WTC11 (cell line): ENCODE results near the gene KRT23. TPM values are rescaled to one million over a fixed set of nuclear protein-coding genes. Genes with fewer than 3 reads are reported as not detected.

Experiments
- ATAC-seq: fragments of 200-7000 bp; cut with Tn5 transposase; 2 replicates; pipeline ENCODE4 v1.10.0; 2021; ENCODE audit warnings: mild to moderate bottlenecking, moderate library complexity
- CTCF ChIA-PET: fragments of 300-600 bp; sonication (Branson Sonifier 250); formaldehyde crosslinking; loops from one replicate; lab custom pipeline; 2021; ENCODE audit warnings: antibody characterized with exemption; lab: Charles Lee
- POLR2A ChIA-PET: fragments of 350-600 bp; sonication (Branson Sonifier 250); formaldehyde crosslinking; loops from one replicate; lab custom pipeline; 2021; ENCODE audit warnings: antibody characterized with exemption; lab: Charles Lee
- DNase-seq: peaks from one replicate; pipeline ENCODE4 v3.0.0; 2021; ENCODE audit warnings: low spot score
- H3K27ac Mint-ChIP-seq: 2 replicates; pipeline ENCODE4 v1.8.0; 2021; ENCODE audit warnings: mixed read lengths
- H3K27me3 Mint-ChIP-seq: 2 replicates; pipeline ENCODE4 v1.8.0; 2021; ENCODE audit warnings: low read depth, mild to moderate bottlenecking, moderate library complexity, mixed read lengths
- H3K36me3 Mint-ChIP-seq: 2 replicates; pipeline ENCODE4 v1.8.0; 2021; ENCODE audit warnings: mixed read lengths
- H3K4me1 Mint-ChIP-seq: 2 replicates; pipeline ENCODE4 v1.8.0; 2022; ENCODE audit warnings: mixed read lengths
- H3K4me3 Mint-ChIP-seq: 2 replicates; pipeline ENCODE4 v1.8.0; 2021; ENCODE audit warnings: mild to moderate bottlenecking, moderate library complexity, mixed read lengths
- H3K9me3 Mint-ChIP-seq: 2 replicates; pipeline ENCODE4 v1.8.0; 2021; ENCODE audit warnings: mixed read lengths
- ESRRA ChIP-seq: sonication (generic); formaldehyde crosslinking; IDR thresholded peaks from 2 replicates; pipeline ENCODE4 v1.8.1; 2022; ENCODE audit warnings: mild to moderate bottlenecking, missing genetic modification reagents, borderline replicate concordance
- FOXP1 ChIP-seq: sonication (generic); formaldehyde crosslinking; IDR thresholded peaks from 2 replicates; pipeline ENCODE4 v1.8.0; 2022; ENCODE audit warnings: missing genetic modification reagents, mild to moderate bottlenecking, moderate library complexity, borderline replicate concordance
- GRHL2 ChIP-seq: fragments of 250-450 bp; sonication (Bioruptor Pico); IDR thresholded peaks from 2 replicates; pipeline ENCODE4 v1.8.0; 2022; ENCODE audit warnings: mild to moderate bottlenecking, moderate library complexity; ENCODE audit not compliant: insufficient replicate concordance, severe bottlenecking
- HMGA2 ChIP-seq: fragments of 250-450 bp; sonication (Bioruptor Pico); IDR thresholded peaks from 2 replicates; pipeline ENCODE4 v1.4.0; 2021; ENCODE audit warnings: mild to moderate bottlenecking, moderate library complexity
- HMGXB4 ChIP-seq: sonication (generic); formaldehyde crosslinking; IDR thresholded peaks from 2 replicates; pipeline ENCODE4 v1.8.1; 2023; ENCODE audit warnings: mild to moderate bottlenecking, moderate library complexity, missing genetic modification reagents
- NFATC4 ChIP-seq: fragments of 250-450 bp; sonication (Bioruptor Pico); IDR thresholded peaks from 2 replicates; pipeline ENCODE4 v1.9.0; 2021; ENCODE audit warnings: mild to moderate bottlenecking
- NFE2L1 ChIP-seq: sonication (generic); formaldehyde crosslinking; IDR thresholded peaks from 2 replicates; pipeline ENCODE4 v1.8.1; 2023; ENCODE audit warnings: missing genetic modification reagents
- NFYB ChIP-seq: sonication (generic); formaldehyde crosslinking; conservative IDR thresholded peaks from 2 replicates; pipeline ENCODE4 v1.8.0; 2022; ENCODE audit warnings: low read depth, missing genetic modification reagents
- PRRX2 ChIP-seq: fragments of 250-450 bp; sonication (Bioruptor Pico); IDR thresholded peaks from 2 replicates; pipeline ENCODE4 v1.8.0; 2021; ENCODE audit warnings: mild to moderate bottlenecking
- RELA ChIP-seq: sonication (generic); formaldehyde crosslinking; IDR thresholded peaks from 2 replicates; pipeline ENCODE4 v1.8.1; 2022; ENCODE audit warnings: missing genetic modification reagents, mild to moderate bottlenecking, borderline replicate concordance
- RORB ChIP-seq: fragments of 250-450 bp; sonication (Bioruptor Pico); IDR thresholded peaks from 2 replicates; pipeline ENCODE4 v1.9.0; 2021; ENCODE audit warnings: mild to moderate bottlenecking
- SMAD4 ChIP-seq: sonication (generic); formaldehyde crosslinking; IDR thresholded peaks from 2 replicates; pipeline ENCODE4 v1.8.0; 2022; ENCODE audit warnings: mild to moderate bottlenecking, missing genetic modification reagents
- SP1 ChIP-seq: sonication (generic); formaldehyde crosslinking; conservative IDR thresholded peaks from 2 replicates; pipeline ENCODE4 v1.8.1; 2022; ENCODE audit warnings: missing genetic modification reagents
- STAT6 ChIP-seq: sonication (generic); formaldehyde crosslinking; conservative IDR thresholded peaks from 2 replicates; pipeline ENCODE4 v1.8.1; 2023; ENCODE audit warnings: mild to moderate bottlenecking, low read depth, missing genetic modification reagents, moderate library complexity
- USF1 ChIP-seq: sonication (generic); formaldehyde crosslinking; IDR thresholded peaks from 2 replicates; pipeline ENCODE4 v1.8.0; 2022; ENCODE audit warnings: mild to moderate bottlenecking, missing genetic modification reagents
- ZNF121 ChIP-seq: sonication (generic); formaldehyde crosslinking; IDR thresholded peaks from 2 replicates; pipeline ENCODE4 v1.8.0; 2023; ENCODE audit warnings: missing genetic modification reagents
- ZNF232 ChIP-seq: sonication (generic); formaldehyde crosslinking; IDR thresholded peaks from 2 replicates; pipeline ENCODE4 v1.8.0; 2022; ENCODE audit warnings: mild to moderate bottlenecking, missing genetic modification reagents
- ZNF263 ChIP-seq: sonication (generic); formaldehyde crosslinking; IDR thresholded peaks from 2 replicates; pipeline ENCODE4 v1.8.1; 2022; ENCODE audit warnings: low read depth, mild to moderate bottlenecking, moderate library complexity, missing genetic modification reagents
- ZNF425 ChIP-seq: fragments of 250-450 bp; sonication (Bioruptor Pico); conservative IDR thresholded peaks from 2 replicates; pipeline ENCODE4 v1.9.0; 2021; ENCODE audit warnings: mild to moderate bottlenecking
- total RNA-seq: library from RNA; stranded (reverse); gene quantifications from 3 replicates; pipeline ENCODE4 v1.2.3, GENCODE V29; 2021
- TF ChIP-seq, protein P1 (sequence below): fragments of 250-450 bp; sonication (Bioruptor Pico); IDR thresholded peaks from 2 replicates; pipeline ENCODE4 v1.8.0; 2021; ENCODE audit warnings: mild to moderate bottlenecking
- TF ChIP-seq, protein P2 (sequence below): sonication (generic); formaldehyde crosslinking; IDR thresholded peaks from 2 replicates; pipeline ENCODE4 v1.8.1; 2023; ENCODE audit warnings: mild to moderate bottlenecking, missing genetic modification reagents
- TF ChIP-seq, protein P3 (sequence below): sonication (generic); formaldehyde crosslinking; IDR thresholded peaks from 2 replicates; pipeline ENCODE4 v1.8.1; 2023; ENCODE audit warnings: mild to moderate bottlenecking, missing genetic modification reagents, moderate library complexity
- TF ChIP-seq, protein P4 (sequence below): sonication (generic); formaldehyde crosslinking; IDR thresholded peaks from 2 replicates; pipeline ENCODE4 v1.8.1; 2023; ENCODE audit warnings: mild to moderate bottlenecking, missing genetic modification reagents, moderate library complexity

The KRT23 gene
- total RNA-seq, 1 experiment from 2014 or later = not detected

- TF ChIP-seq STAT6 (CRISPR knock-in tag) (no peak), USF1 (CRISPR knock-in tag) (no peak), HMGXB4 (CRISPR knock-in tag) (no peak), RORB (no peak), ZNF425 (CRISPR knock-in tag) (no peak), SMAD4 (CRISPR knock-in tag) (no peak)
These were observed 36.6 kb downstream of the KRT23 start (continued) for GRCh38 chr17:40900809-40901356.

DNA sequence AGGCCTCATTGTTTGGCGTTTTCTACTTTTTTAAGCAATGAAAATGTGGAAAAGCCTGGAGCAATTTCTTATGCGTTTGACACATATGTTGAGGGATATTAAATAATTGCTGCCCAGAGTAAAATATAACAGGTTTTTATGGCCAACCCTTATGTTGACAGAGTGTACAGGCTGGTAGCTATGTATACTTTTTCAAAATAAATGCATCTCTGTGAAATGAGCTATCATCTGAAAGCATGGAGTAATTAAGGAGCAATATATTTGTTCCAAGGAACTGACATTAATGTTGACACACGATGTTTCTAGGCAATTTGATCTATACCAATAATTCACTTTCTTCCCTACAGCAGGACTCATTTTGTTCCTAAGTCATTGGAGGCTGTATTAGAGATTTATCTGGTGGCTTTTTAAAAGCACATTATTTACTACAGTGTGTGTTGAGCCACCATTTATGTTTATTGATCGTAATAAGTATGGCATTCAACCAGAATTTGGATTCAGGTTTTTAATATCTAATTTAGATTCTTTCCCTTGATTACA is 40.5 kb downstream of the KRT23 start:
- ATAC-seq (no peak), DNase-seq (no peak)
- Mint-ChIP-seq H3K27me3 (no peaks in the 10 kb centered on the region; the same call in 1 of the 2 replicates), H3K4me3 (no peak overlapping the region), H3K36me3 (no peaks in the 10 kb centered on the region), H3K27ac (no peak overlapping the region), H3K4me1 (peaks cover 7% of the 10 kb centered on the region; the same call in 1 of the 2 replicates), H3K9me3 (no peaks in the 10 kb centered on the region; the same call in 1 of the 2 replicates)
- CTCF ChIA-PET = no interaction called here
- POLR2A ChIA-PET = no interaction called here
- no peak for TF ChIP-seq NFE2L1 (CRISPR knock-in tag)
- no peak for TF ChIP-seq SP1 (CRISPR knock-in tag)
- TF ChIP-seq NFATC4 (CRISPR knock-in tag) = no peak
- TF ChIP-seq GRHL2 = no peak
- TF ChIP-seq, protein P1, sequence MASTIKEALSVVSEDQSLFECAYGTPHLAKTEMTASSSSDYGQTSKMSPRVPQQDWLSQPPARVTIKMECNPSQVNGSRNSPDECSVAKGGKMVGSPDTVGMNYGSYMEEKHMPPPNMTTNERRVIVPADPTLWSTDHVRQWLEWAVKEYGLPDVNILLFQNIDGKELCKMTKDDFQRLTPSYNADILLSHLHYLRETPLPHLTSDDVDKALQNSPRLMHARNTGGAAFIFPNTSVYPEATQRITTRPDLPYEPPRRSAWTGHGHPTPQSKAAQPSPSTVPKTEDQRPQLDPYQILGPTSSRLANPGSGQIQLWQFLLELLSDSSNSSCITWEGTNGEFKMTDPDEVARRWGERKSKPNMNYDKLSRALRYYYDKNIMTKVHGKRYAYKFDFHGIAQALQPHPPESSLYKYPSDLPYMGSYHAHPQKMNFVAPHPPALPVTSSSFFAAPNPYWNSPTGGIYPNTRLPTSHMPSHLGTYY (CRISPR knock-in tag) = no peak
- no peak for TF ChIP-seq NFYB (CRISPR knock-in tag)
- TF ChIP-seq ZNF263 (CRISPR knock-in tag) = no peak
- TF ChIP-seq, protein P2, sequence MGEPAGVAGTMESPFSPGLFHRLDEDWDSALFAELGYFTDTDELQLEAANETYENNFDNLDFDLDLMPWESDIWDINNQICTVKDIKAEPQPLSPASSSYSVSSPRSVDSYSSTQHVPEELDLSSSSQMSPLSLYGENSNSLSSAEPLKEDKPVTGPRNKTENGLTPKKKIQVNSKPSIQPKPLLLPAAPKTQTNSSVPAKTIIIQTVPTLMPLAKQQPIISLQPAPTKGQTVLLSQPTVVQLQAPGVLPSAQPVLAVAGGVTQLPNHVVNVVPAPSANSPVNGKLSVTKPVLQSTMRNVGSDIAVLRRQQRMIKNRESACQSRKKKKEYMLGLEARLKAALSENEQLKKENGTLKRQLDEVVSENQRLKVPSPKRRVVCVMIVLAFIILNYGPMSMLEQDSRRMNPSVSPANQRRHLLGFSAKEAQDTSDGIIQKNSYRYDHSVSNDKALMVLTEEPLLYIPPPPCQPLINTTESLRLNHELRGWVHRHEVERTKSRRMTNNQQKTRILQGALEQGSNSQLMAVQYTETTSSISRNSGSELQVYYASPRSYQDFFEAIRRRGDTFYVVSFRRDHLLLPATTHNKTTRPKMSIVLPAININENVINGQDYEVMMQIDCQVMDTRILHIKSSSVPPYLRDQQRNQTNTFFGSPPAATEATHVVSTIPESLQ = no peak
- no peak for TF ChIP-seq HMGA2 (CRISPR knock-in tag)
- no peak for TF ChIP-seq ZNF232 (CRISPR knock-in tag)
- TF ChIP-seq ZNF121 = no peak
- TF ChIP-seq, protein P3, sequence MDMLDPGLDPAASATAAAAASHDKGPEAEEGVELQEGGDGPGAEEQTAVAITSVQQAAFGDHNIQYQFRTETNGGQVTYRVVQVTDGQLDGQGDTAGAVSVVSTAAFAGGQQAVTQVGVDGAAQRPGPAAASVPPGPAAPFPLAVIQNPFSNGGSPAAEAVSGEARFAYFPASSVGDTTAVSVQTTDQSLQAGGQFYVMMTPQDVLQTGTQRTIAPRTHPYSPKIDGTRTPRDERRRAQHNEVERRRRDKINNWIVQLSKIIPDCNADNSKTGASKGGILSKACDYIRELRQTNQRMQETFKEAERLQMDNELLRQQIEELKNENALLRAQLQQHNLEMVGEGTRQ (CRISPR knock-in tag) = no peak
- TF ChIP-seq, protein P4, sequence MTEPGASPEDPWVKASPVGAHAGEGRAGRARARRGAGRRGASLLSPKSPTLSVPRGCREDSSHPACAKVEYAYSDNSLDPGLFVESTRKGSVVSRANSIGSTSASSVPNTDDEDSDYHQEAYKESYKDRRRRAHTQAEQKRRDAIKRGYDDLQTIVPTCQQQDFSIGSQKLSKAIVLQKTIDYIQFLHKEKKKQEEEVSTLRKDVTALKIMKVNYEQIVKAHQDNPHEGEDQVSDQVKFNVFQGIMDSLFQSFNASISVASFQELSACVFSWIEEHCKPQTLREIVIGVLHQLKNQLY (CRISPR knock-in tag) = no peak
- no peak for TF ChIP-seq PRRX2
- TF ChIP-seq SMAD4 (CRISPR knock-in tag) = no peak
- no peak for TF ChIP-seq ESRRA (CRISPR knock-in tag)
- no peak for TF ChIP-seq RELA (CRISPR knock-in tag)
- TF ChIP-seq FOXP1 (CRISPR knock-in tag) = no peak
